ENCODE measurements around the gene CD300LG. TPM values are rescaled to one million over a fixed set of nuclear protein-coding genes. Genes with fewer than 3 reads are reported as not detected.

CD300LG gene
- total and polyA plus RNA-seq, 2 experiments from 2014 or later = not detected

- H3K27ac ChIP-seq (ENCODE audit: low read depth) = no peak overlapping the region
- H3K4me2 ChIP-seq = no peak overlapping the region
- no peaks in the 10 kb centered on the region for H3K79me2 ChIP-seq (replicated peaks; ENCODE audit: insufficient read depth)
- Mint-ChIP-seq H3K9me3 (no peaks in the 10 kb centered on the region), H3K27me3 (ENCODE audit: insufficient read depth, low read depth, poor library complexity) (peaks cover 3% of the 10 kb centered on the region), H3K4me1 (peaks cover 15% of the 10 kb centered on the region), H3K36me3 (ENCODE audit: low read depth) (0 out of 3 replicates have a peak, but pooled peaks cover 3% of the 10 kb centered on the region), H3K27ac (no peak overlapping the region), H3K4me3 (no peak overlapping the region)
- H3F3A ChIP-seq (replicated peaks; ENCODE audit: low read depth) = no peaks in the 10 kb centered on the region
- ATAC-seq (no peak), DNase-seq (ENCODE audit: low spot score) (no peak)
- peaks cover 8% of the 10 kb centered on the region; the same call in 1 of the 2 replicates for H3K4me1 ChIP-seq (ENCODE audit: insufficient read depth)
- H3K9me2 ChIP-seq (ENCODE audit: insufficient read depth) = no peaks in the 10 kb centered on the region
- no peak overlapping the region for H2AFZ ChIP-seq
- H3K27me3 ChIP-seq (ENCODE audit: insufficient read depth) = no peaks in the 10 kb centered on the region
- TF ChIP-seq JUNB (IDR thresholded peaks at IDR 0.05; ENCODE audit: unreplicated experiment) (no peak), NANOG (IDR thresholded peaks at IDR 0.05; ENCODE audit: borderline replicate concordance) (no peak), ETS1 (IDR thresholded peaks at IDR 0.05) (no peak), REST (IDR thresholded peaks at IDR 0.05; ENCODE audit: unreplicated experiment) (no peak), CREB1 (CRISPR knock-in tag; IDR thresholded peaks at IDR 0.05; ENCODE audit: low read depth) (no peak)
- no peaks in the 10 kb centered on the region for H3K36me3 ChIP-seq (ENCODE audit: insufficient read depth)
- no peak overlapping the region for H3K4me3 ChIP-seq
- H4K20me1 ChIP-seq (replicated peaks; ENCODE audit: insufficient read depth) = no peaks in the 10 kb centered on the region
Observed at GRCh38 chr17:43875476-43876147, 28.6 kb downstream of the CD300LG start.

GRCh38 chr17:43877031-43877430 is 30.1 kb downstream of the CD300LG start:
- Mint-ChIP-seq H3K36me3 (ENCODE audit: low read depth) (peaks cover 8% of the 10 kb centered on the region; the same call in 1 of the 3 replicates), H3K9me3 (no peaks in the 10 kb centered on the region), H3K4me1 (peaks cover 15% of the 10 kb centered on the region), H3K27me3 (ENCODE audit: insufficient read depth, low read depth, poor library complexity) (peaks cover 5% of the 10 kb centered on the region), H3K4me3 (no peak overlapping the region), H3K27ac (no peak overlapping the region)
- DNase-seq (ENCODE audit: low spot score) (no peak), ATAC-seq (no peak)
- no peaks in the 10 kb centered on the region for H3K27me3 ChIP-seq (ENCODE audit: insufficient read depth)
- H3K36me3 ChIP-seq (ENCODE audit: insufficient read depth) = no peaks in the 10 kb centered on the region
- no peak overlapping the region for H3K27ac ChIP-seq (ENCODE audit: low read depth)
- no peaks in the 10 kb centered on the region for H4K20me1 ChIP-seq (replicated peaks; ENCODE audit: insufficient read depth)
- no peaks in the 10 kb centered on the region for H3K79me2 ChIP-seq (replicated peaks; ENCODE audit: insufficient read depth)
- H2AFZ ChIP-seq = no peak overlapping the region
- H3K4me1 ChIP-seq (ENCODE audit: insufficient read depth) = peaks cover 8% of the 10 kb centered on the region; the same call in 1 of the 2 replicates
- no peaks in the 10 kb centered on the region for H3F3A ChIP-seq (replicated peaks; ENCODE audit: low read depth)
- TF ChIP-seq JUNB (IDR thresholded peaks at IDR 0.05; ENCODE audit: unreplicated experiment) (no peak), ZNF331 (CRISPR knock-in tag; IDR thresholded peaks at IDR 0.05; ENCODE audit: low read depth) (no peak), CREB1 (CRISPR knock-in tag; IDR thresholded peaks at IDR 0.05; ENCODE audit: low read depth) (no peak), EZH2 (IDR thresholded peaks at IDR 0.05; ENCODE audit: low read depth, unreplicated experiment) (no peak), POLR2AphosphoS5 (IDR thresholded peaks at IDR 0.05; ENCODE audit: low read depth) (no peak), NANOG (IDR thresholded peaks at IDR 0.05; ENCODE audit: borderline replicate concordance) (no peak), ZNF114 (CRISPR knock-in tag; IDR thresholded peaks at IDR 0.05) (no peak), ETS1 (IDR thresholded peaks at IDR 0.05) (no peak), EZH2phosphoT487 (IDR thresholded peaks at IDR 0.05; ENCODE audit: unreplicated experiment) (no peak)
- H3K4me3 ChIP-seq = no peak overlapping the region
- H3K4me2 ChIP-seq = no peak overlapping the region
- H3K9me2 ChIP-seq (ENCODE audit: insufficient read depth) = no peaks in the 10 kb centered on the region

Measured in GM23338 (cell line).